HL-60 (cell line): ENCODE results near the gene HRK.

Experiments
- DNase-seq, 2 experiments: peaks; one replicate each; pipeline ENCODE4 v3.0.0-alpha.2; 2010 to 2020; ENCODE audit warnings: low read depth in 1 of 2, low spot score in 1 of 2
- H3K27ac ChIP-seq: fragments of 250-450 bp; sonication (Bioruptor Pico); replicated peaks from 2 replicates; pipeline ENCODE4 v1.5.1; 2020; ENCODE audit warnings: mild to moderate bottlenecking, moderate library complexity
- H3K27me3 ChIP-seq: fragments of 250-450 bp; sonication (Bioruptor Pico); 2 replicates; pipeline ENCODE4 v1.5.1; 2021; ENCODE audit warnings: mild to moderate bottlenecking, moderate library complexity; ENCODE audit not compliant: insufficient read depth, poor library complexity, severe bottlenecking
- H3K4me3 ChIP-seq: replicated peaks from 2 replicates; pipeline ENCODE4 v1.5.1; 2011; ENCODE audit warnings: mild to moderate bottlenecking, control low read depth, low read length; ENCODE audit not compliant: insufficient read depth
- GABPA ChIP-seq: IDR thresholded peaks from 2 replicates; pipeline ENCODE4 v1.6.1; 2012; ENCODE audit warnings: low read depth
- POLR2AphosphoS5 ChIP-seq: IDR thresholded peaks from 2 replicates; pipeline ENCODE4 v1.6.1; 2012; ENCODE audit warnings: low read depth
- SPI1 ChIP-seq: IDR thresholded peaks from 2 replicates; pipeline ENCODE4 v1.6.1; 2012; ENCODE audit warnings: low read depth, mild to moderate bottlenecking, borderline replicate concordance
- TF ChIP-seq, protein P1 (sequence below): IDR thresholded peaks from 2 replicates; pipeline ENCODE4 v1.6.1; 2012; ENCODE audit warnings: low read depth; ENCODE audit not compliant: insufficient replicate concordance
- TF ChIP-seq, protein P2 (sequence below): IDR thresholded peaks from one replicate; pipeline ENCODE4 v1.5.1; 2011; ENCODE audit warnings: low read length, control low read depth, inconsistent platforms; ENCODE audit not compliant: insufficient read depth

HRK gene

DNA sequence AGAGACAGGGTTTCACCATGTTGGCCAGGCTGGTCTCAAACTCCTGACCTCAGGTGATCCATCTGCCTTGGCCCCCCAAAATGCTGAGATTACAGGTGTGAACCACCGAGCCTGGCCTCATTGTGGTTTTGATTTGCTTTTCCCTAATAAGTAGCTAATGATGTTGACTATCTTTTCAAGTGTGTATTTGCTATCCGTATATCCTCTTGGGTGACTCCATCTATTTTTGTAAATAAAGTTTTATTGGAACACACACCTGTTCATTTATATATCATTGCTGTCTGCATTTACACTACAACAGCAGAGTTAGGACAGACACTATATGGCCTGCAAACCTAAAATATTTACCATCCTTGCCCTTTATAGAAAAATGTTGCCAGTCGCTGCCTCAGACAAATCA is 13.7 kb upstream of the HRK start:
- TF ChIP-seq, protein P1, sequence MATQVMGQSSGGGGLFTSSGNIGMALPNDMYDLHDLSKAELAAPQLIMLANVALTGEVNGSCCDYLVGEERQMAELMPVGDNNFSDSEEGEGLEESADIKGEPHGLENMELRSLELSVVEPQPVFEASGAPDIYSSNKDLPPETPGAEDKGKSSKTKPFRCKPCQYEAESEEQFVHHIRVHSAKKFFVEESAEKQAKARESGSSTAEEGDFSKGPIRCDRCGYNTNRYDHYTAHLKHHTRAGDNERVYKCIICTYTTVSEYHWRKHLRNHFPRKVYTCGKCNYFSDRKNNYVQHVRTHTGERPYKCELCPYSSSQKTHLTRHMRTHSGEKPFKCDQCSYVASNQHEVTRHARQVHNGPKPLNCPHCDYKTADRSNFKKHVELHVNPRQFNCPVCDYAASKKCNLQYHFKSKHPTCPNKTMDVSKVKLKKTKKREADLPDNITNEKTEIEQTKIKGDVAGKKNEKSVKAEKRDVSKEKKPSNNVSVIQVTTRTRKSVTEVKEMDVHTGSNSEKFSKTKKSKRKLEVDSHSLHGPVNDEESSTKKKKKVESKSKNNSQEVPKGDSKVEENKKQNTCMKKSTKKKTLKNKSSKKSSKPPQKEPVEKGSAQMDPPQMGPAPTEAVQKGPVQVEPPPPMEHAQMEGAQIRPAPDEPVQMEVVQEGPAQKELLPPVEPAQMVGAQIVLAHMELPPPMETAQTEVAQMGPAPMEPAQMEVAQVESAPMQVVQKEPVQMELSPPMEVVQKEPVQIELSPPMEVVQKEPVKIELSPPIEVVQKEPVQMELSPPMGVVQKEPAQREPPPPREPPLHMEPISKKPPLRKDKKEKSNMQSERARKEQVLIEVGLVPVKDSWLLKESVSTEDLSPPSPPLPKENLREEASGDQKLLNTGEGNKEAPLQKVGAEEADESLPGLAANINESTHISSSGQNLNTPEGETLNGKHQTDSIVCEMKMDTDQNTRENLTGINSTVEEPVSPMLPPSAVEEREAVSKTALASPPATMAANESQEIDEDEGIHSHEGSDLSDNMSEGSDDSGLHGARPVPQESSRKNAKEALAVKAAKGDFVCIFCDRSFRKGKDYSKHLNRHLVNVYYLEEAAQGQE, result no peak
- Histone ChIP-seq H3K27ac (no peak overlapping the region), H3K4me3 (no peak overlapping the region), H3K27me3 (no peaks in the 10 kb centered on the region)
- DNase-seq, result no peak

DNA sequence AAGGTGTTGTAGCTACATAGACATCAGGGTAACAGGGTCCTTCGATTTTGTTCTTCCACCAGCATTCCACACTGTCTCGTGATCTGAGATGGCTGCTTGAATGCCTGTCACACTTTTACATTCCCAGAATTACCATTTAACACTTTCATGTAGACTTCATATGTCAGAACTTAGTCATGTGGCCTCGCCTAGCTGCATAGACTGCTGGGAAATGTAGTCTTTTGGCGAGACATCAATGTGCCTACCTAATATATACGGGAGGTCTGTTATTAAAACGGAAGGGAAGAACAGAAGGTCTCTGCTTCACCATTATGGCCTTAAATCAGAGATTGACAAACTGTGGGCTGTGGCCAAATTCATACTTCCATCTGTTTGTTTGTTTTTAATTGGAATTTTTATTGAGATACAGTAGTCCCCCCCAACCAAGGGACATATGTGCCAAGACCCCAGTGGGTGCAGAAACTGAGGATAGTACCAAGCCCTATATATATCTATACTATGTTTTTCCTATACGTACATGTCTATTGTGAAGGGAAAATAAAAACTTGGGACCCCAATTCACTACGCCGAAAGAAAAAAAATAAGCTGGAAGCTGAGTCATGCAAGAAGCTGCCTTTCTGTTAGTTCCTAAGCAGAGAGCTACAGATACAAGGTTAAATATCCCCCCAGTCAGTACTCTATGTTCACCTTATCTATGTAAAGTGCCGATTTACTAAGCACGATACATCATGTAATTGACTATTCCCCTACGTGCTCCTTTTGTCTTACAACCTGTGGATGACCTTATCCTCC is 11.3 kb upstream of the HRK start:
- TF ChIP-seq, protein P2, sequence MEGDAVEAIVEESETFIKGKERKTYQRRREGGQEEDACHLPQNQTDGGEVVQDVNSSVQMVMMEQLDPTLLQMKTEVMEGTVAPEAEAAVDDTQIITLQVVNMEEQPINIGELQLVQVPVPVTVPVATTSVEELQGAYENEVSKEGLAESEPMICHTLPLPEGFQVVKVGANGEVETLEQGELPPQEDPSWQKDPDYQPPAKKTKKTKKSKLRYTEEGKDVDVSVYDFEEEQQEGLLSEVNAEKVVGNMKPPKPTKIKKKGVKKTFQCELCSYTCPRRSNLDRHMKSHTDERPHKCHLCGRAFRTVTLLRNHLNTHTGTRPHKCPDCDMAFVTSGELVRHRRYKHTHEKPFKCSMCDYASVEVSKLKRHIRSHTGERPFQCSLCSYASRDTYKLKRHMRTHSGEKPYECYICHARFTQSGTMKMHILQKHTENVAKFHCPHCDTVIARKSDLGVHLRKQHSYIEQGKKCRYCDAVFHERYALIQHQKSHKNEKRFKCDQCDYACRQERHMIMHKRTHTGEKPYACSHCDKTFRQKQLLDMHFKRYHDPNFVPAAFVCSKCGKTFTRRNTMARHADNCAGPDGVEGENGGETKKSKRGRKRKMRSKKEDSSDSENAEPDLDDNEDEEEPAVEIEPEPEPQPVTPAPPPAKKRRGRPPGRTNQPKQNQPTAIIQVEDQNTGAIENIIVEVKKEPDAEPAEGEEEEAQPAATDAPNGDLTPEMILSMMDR, result no peak
- TF ChIP-seq GABPA (no peak), SPI1 (no peak), POLR2AphosphoS5 (no peak)
- TF ChIP-seq, protein P1, result no peak
- Histone ChIP-seq H3K27me3 (no peaks in the 10 kb centered on the region), H3K27ac (no peak overlapping the region), H3K4me3 (no peak overlapping the region)
- no peak for DNase-seq

DNA sequence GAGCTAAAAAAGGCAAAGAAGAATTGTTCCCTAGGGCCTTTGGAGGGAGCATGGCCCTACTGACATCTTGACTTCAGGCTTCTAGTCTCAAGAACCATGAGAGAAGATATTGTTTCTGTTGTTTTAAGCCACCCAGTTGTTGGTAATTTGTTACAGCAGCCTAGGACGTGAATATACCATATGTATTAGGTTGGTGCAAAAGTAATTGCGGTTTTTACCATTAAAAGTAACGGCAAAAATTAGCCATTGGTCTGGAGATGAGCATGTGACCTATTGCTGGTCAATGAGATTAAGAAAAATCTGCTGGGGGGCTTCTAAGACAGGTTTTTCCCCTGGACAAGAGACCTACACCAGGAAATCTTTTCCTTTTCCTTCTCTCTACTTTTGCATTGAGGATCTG is 9.8 kb upstream of the HRK start:
- TF ChIP-seq GABPA (no peak), SPI1 (no peak), POLR2AphosphoS5 (no peak)
- TF ChIP-seq, protein P2, result no peak
- TF ChIP-seq, protein P1, result no peak
- no peak overlapping the region for H3K4me3 ChIP-seq
- H3K27ac ChIP-seq, result no peak overlapping the region
- H3K27me3 ChIP-seq, result no peaks in the 10 kb centered on the region
- DNase-seq, result no peak
